GM18951 (cell line): ENCODE results near the gene MRC2.

Source experiments
- POLR2A ChIP-seq: IDR thresholded peaks from 4 replicates; pipeline ENCODE4 v1.6.1; 2011; ENCODE audit warnings: mild to moderate bottlenecking; ENCODE audit not compliant: insufficient read length, insufficient read depth; ENCODE audit errors: extremely low read depth
- in situ Hi-C: fragments of 300-500 bp; cut with MboI; formaldehyde crosslinking; loops from one replicate; pipeline ENCODE4 v1.12.0; 2022; ENCODE audit warnings: low sequenced_read_pairs, mixed read lengths, inconsistent platforms; ENCODE audit not compliant: unreplicated experiment

MRC2 gene

DNA sequence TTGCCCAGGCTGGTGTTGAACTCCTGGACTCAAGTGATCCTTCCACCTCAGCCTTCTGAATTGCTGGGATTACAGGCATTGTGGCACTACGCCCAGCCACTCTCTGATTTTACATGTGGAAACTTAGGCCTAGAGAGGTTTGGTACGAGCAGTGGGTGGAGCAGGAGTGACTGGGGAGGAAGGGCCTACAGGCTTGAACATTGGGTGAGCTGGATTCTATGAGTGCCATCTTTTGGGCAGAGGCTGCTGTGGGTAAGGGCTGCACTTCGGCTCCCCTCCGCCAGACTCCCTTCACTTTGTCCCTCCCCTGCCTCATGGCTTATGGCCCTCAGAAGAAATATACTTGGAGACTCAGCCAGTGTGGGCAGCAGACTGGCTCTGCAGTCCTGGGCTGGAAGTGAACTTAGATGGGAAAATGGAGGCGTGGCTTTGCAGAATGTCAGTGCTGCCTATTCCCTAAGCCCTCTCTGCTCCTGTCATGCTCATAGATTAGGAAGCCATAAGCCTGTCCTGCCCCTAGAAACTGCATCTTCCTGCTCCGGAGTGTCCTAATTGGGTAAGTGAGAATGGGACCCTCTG, 9.5 kb upstream of the MRC2 start:
- TF ChIP-seq POLR2A = no peak
- in situ Hi-C loops = no loop called here

DNA sequence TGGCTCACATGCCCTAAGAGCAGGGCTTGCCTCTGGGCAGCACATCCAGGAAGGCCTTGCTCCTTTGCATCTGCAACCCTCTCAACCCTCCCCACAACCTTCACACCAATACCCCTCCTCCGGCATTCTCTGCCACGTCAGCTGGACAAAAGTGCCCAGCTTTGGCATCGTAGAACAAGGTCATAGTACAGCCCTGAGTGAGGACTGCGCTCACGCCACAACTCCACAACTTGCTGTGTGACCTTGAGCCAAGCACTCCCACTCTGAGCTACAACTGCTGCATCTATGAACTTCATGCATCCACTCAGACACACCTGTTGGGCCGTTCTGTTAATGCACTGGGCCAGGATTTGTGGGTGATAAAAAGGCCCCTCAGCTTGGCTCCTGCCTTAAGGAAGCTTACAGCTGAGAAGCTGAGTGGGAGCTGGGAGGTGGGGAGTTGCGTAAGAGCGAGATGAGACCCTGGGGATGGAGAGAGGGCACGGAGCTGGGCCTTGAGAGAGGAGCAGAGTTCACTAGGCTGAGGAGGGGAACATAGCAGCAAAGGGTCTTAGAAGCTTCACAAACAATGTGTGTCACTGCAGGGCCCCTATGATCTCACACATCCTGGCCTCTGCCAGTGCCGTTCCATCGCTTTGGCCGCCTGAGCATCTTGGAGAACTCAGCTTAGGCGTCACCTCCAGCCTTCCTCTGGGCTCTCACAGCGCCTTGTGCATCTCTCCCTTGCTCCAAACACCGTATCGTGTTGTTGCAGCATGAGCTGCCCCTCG, 8.6 kb upstream of the MRC2 start:
- no peak for TF ChIP-seq POLR2A
- in situ Hi-C loops = no loop called here

DNA sequence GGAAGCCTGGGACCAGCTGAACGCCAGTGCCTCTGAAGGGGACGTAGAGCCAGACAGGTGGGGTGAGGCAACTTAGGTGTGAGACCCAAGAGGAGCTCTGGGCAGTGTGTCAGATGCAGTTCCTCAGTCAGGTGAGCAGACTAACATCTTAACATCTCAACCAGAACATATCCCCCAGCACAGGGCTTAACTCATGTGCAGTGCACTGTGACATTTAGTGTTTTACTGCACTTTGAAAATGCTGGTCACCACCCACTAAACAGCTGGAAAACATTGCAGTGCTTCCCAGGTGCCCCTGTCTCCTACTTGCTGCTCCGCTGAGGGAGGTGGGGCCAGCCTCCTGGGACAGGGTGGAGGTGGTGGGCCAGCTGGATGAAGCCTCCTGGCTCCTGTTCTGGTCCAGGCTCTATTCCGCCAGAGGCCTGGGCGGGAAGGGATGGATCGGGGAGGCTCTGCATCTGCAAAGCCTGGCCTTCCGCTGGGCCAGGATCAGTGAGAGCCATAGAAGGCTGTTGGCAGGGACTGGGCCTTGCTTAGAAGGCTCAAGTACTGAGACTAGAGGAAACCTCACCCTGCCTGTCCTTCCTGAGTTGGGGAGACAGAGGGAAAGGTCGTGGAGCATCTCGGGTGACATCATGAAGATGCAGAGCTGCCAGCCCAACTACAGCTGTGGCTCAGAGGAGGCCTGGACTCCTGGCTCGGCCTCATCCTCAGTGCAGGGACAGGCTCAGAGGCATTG, 7.9 kb upstream of the MRC2 start:
- in situ Hi-C loops = no loop called here
- no peak for TF ChIP-seq POLR2A

DNA sequence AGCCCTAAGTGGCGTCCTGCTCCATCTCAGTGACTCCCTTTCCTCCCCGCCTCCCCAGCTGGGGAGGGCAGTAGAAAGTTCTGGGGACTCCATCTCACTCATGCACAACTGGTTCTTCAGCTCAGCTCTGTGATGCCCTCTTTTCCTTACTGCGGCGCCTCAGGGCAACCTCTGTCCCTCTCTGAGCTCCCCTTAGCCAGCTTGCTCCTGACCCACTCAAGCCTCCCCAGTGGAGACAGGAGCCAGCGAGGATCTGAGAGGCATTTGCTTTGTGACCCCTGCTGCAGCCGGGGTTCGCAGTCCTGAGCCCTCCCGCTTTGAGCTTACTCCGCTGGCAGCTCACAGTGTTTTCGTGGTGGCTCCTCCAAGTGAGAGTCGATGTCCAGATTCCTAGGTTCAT, 6.2 kb upstream of the MRC2 start:
- in situ Hi-C loops = no loop called here
- no peak for TF ChIP-seq POLR2A

DNA sequence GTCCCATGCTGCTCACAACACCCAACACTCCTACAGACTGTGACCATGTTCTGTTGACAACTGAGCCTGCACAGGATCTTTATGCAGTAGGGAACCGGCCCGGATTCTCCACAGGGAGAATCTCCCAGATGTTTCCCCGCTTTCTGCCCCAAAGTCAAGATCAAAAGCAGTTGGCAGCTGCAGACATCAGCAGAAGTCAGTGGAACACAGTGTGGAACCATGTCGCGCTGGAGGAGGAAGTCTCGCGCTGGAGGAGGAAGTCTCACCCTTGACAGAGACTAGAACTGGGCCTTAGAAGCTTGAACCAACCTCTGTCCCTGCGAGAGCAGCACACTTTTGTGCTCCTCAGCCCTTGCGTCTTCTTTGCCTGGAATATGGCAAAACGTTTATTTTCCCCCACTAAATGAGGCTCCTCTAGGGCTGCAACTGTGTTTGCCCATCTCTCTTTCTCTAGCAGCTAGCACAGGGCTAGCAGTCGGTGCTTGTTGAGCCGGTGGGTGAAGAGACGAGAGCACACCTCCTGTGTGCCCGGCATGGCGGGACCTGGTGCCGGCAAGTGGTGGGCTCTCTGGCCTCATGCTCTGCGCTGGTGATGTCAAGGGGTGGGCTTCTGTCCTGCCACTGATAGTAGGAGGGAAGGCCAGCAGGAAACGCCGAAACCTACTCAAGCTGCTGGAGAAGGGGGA, 2.1 kb upstream of the MRC2 start:
- in situ Hi-C loops = no loop called here
- no peak for TF ChIP-seq POLR2A

DNA sequence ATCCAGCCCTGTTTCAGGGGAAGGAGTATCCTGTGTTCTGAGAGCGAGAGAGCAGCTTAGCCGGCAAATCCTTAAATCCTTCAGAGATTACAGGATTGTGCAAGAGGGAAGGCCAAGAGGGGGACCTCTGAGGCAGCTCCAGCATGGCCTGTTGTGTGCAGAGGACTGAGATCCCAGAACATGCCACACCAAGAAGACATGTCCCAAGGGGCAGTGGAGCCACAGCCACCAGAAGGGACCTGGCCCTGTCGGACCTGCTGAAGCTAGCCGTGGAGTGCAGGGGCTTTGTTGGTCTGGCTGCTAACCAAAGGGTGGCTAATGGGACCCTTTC, 1.6 kb upstream of the MRC2 start:
- in situ Hi-C loops = no loop called here
- TF ChIP-seq POLR2A = no peak

DNA sequence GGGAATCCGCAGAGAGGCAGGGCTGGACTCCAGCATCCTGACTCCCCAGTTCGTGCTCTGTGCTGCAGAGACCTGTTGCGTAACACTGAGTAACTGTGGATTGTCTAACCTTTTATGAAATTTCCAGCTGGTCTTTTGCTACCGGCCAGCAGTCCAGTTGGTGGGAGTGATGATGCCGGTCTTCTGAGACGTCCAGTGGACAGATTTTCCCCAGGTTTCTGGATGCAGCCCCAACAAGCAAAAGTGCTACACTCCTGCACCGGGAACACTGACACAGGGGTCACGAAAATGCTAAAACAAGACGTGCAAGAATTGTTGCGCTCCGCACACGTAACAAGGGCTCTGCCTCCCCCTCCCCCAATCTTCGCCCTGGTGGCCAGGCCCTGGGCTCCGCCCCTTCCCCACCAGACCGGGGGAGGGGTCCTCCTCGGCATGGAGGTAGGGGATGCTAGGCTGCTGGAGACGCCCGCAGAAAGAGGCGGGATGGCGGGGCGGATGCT, 701 bp upstream of the MRC2 start:
- no peak for TF ChIP-seq POLR2A
- in situ Hi-C loops = no loop called here

DNA sequence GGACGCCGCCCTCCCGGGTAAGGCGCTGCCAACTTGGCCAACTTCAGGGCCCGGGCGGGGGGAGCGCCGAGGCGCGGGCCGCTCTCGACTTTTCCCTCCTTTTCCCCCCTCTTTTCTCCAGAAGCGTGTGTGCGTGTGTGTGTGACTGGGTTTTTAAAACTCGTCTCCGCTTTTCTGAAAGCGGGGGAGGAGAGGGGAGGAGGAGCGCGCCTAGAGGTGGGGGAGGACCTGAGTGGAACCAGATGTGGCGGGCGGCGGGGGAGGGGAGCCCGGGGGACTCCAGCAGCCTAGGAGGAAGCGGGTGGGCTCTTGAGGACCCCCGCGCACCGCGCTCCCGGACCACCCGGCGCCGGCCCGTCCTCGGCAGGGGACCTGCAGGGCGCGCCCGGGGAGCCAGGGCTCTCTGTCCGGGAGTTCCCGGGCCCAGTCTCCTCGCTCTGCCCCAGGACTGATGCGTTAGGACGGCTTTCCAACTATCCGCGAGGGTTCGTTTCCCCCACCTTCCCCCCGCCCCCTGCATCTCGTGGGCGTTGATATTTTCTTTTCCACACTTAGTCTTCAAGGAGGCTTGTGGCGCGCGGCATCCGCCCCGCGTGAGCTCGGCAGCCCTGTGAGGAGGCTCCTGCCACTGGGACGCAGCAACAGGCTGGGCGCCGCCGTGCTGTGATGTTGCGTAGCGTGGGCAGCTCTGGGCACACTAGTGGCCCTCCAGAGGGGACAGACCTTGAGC, 599 bp downstream of the MRC2 start:
- in situ Hi-C loops = no loop called here
- TF ChIP-seq POLR2A = no peak

DNA sequence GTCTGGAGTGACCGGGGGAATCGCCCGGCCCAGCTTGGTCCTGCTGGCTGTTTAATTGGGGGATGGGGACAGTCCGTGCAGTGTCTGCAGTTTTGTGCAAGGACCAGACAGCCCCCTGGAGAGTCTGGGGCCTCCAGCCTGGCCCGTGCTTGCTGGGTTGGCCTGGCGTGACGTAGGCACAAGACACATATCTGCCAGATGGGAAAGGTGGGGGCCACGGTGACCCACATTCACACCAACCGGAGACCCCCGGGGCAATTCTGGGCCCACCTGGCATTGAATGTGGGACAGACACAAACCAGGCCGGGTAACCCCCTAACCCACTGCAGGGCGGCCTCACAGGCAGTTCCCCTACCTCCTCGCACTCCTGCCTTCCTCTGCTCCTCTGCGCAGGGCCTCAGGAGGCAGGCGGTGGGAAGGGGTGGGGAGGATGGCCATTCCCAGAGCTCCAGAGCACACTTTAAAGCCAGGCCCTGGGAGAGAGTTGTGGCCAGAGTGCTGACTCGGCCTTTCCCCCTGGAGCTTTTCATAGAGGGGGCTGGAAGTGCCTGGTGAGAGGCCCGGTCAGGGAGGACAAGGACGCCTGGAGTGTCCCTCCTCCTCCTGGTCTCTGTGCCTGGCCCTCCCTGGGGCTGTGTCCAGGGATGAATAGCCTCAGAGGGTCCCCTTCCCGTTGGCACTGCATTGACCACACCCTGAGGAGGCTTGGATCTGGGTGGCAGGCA, 1.5 kb downstream of the MRC2 start:
- in situ Hi-C loops = no loop called here
- TF ChIP-seq POLR2A = no peak

DNA sequence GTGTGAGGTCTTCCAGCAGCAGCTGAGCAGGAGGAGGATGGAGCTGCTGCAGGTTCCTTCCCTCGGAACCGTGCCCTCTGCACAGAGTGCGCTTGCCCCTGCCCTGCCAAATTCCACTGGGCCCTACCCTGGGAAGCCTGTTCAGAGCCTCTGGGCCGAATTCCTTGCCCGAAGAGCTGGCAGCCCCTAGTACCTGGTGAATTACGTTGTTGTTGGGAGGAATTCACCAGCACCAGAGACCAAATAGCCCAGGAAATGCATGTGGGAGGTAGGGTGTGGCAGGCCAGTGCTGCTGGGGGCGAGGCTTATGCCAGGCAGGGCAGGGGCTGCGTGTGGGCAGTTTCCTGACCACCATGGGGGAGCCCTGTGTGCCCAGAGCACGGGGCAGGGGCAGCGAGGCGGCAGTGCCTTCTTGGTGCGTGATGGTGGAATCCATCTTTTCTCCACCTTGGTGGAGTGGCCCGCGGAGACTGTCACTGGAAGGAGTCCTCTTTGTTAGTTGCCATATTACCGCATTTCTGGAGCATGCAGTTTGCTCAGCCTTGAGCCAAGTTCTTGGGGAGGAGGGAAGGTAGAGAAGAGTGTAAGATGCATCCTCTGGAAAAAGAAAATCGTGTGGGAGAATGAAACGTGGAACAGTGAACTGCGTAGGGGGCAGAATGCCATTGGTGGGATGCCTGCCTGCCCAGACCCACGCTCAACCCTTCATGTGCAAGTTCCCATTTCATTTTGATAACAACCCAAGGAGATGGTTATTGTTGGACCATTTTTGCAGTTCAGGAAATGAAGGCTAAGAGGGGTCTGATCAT, 2.3 kb downstream of the MRC2 start:
- TF ChIP-seq POLR2A = no peak
- in situ Hi-C loops = no loop called here

DNA sequence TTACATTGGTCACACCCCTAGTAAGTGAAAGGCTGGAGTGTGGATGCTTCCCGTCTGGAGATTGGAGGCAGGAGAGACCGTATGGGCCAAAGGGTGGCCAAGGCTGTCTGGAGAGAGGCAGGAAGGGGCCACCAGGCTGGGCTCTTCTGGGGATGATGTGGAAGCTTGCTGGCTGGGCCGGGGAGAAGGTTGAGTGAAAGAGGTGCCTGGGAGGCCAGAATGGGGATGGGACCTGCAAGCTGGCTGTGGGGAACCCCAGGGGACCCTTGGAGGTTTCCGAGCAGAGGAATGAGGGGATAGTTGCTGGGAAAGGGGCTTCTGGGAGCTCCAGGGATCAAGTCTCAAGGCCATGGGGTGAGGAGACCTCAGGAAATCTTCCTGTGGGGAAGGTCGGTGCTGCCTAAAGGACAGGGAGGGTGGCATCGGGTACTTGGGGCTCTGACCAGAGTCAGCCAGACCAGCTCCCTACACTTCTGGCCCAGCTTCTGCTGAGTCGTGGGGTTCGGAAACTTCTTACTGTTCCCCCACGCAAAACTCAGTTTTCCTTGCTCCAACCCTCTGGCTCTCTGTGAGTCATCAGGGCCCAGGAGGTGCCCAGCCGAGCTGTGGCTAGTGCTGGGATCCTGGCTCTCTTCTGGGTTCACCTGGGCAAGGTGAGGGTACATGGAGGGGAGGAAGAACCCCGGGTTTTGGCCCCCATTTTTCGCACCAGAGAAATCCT, 3.1 kb downstream of the MRC2 start:
- in situ Hi-C loops = no loop called here
- no peak for TF ChIP-seq POLR2A
